IPS-NIHi11 (cell line): ENCODE results near the gene BAIAP2.

ENCODE experiments used
- DNase-seq: peaks from one replicate; pipeline ENCODE4 v3.0.0; 2012; ENCODE audit warnings: mixed read lengths, low spot score

Gene BAIAP2, protein sequence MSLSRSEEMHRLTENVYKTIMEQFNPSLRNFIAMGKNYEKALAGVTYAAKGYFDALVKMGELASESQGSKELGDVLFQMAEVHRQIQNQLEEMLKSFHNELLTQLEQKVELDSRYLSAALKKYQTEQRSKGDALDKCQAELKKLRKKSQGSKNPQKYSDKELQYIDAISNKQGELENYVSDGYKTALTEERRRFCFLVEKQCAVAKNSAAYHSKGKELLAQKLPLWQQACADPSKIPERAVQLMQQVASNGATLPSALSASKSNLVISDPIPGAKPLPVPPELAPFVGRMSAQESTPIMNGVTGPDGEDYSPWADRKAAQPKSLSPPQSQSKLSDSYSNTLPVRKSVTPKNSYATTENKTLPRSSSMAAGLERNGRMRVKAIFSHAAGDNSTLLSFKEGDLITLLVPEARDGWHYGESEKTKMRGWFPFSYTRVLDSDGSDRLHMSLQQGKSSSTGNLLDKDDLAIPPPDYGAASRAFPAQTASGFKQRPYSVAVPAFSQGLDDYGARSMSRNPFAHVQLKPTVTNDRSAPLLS

GRCh38 chr17:81034779-81035520 lies at the start of gene BAIAP2:
Gene BAIAP2 (plus strand): TSS chr17:81035151. CDS start chr17:81035255, 104 bp downstream.
- peak; percentile 99 for DNase-seq

- no peak for DNase-seq
Measured at GRCh38 chr17:80986046-80986445, 48.9 kb upstream of the BAIAP2 start.

- no peak for DNase-seq
Measured at GRCh38 chr17:80986816-80987475, 48.0 kb upstream of the BAIAP2 start.

DNA sequence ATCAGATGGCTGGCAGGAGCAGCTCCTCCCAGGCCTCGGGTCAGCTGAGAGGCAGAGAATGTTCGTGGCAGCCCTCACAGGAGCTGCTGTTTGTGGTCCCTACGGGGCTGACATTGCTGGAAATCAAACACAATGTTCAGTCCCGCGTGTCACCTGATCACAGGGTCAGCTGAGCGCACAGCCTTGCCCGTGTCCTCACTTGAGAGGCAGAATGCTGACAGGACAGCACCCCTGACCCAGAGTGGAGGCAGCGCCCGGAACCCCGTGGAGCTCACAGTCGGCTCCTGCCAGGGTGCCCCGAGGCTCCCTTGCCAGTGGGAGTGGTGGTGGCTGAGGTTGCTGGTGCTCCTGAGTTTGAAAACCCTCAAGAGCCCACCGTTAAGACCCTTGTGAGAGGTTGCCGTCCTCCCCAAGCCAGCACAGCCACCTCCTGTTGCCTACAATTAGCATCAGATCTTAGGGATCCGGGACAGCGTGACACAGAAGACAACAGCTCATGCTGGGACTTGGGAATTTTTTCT lies 47.0 kb upstream of the BAIAP2 start:
- DNase-seq = no peak

DNA sequence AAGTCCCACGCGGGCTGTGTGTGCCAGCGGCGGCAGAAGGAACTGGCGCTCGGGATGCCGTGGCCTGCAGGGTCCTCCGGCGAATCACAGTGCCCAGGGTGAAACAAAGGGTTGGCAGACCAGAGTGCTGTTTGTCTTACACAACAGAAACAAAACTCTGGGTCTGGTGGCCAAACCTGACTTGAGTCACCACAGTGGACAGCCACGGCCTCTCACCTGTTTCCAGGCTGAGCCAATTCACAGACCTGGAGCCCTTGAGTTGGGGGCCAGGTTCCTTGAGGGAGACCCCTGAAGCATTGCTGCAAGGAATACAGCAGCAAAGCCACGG lies 45.4 kb upstream of the BAIAP2 start:
- DNase-seq = no peak

DNA sequence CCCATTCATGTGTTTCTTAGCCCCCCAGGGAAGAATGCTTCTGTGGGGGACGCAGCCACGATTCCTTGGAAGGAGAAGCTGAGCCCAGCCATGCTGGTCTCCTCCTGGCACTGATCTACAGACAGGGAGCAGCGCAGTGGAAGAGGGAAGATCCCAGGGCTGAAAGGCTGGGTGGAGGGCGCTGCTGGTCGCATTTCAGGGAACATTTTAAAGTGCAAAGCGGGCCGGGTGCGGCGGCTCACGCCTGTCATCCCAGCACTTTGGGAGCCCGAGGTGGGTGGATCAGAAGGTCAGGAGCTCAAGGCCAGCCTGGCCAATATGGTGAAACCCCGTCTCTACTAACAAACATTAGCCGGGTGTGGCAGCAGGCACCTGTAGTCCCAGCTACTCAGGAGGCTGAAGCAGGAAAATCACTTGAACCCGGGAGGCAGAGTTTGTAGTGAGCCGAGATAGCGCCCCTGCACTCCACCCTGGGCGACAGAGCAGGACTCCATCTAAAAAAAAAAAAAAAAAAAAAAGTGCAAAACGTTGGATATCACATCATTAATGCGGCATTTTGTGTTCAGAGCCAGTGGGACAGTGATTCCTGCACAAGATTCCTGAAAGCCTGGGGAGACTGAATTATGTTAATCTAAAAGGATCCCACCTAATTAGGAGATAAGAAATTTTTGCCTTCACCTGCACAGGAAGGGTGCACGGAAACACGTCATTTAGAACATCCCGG lies 43.9 kb upstream of the BAIAP2 start:
- no peak for DNase-seq

DNA sequence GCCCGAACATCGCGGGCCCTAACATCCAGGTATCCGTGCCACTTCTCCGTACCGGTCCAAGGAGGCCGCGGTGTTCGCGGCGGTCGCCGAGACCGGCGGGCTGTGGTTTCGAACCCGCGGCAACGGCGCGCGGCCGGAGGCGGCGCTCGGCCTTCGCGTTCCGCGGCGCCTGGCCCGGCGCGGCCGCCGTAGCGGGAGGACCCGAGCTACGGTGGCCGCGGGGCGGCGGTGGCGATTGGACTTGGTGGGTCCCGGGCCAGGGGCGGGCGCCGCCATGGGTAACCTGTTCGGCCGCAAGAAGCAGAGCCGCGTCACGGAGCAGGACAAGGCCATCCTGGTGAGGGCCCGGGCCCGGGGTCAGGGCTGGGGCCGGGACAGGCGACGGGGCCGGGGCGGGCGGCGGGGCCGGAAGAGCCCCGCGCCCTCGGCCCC lies 43.3 kb upstream of the BAIAP2 start, which contains the start of gene CHMP6:
TSS of gene CHMP6 (plus strand) at position 197 of the 432 bp plus-strand sequence. CDS start at position 275, 78 bp downstream.
- peak; percentile 96 for DNase-seq

GRCh38 chr17:80992077-80992947 lies 42.6 kb upstream of the BAIAP2 start:
- DNase-seq = peak; percentile 73

GRCh38 chr17:80992948-80993624 lies 41.9 kb upstream of the BAIAP2 start:
- no peak for DNase-seq

DNA sequence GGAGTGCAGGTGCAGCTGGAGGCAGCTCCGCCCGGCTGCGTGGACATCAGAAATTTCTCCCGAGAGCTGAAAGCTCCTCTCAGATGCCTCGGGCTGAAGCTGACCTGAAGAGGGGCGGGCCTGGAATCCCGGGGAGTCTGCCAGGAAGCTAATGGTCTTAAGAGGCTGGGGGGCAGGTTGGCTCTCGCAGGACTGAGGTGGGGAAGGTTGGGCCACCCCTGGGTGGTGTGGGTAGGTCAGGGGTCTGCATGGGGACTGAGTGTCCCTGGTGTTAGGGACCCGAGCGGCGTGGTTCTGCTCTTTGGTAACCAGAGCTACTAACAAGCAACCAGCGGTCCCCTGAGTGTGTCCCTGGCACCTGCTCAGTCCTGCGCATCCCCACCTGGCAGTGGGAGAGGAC lies 39.8 kb upstream of the BAIAP2 start:
- DNase-seq = no peak

GRCh38 chr17:80996422-80997305 lies 38.3 kb upstream of the BAIAP2 start:
- DNase-seq = no peak

GRCh38 chr17:80997424-80998117 lies 37.4 kb upstream of the BAIAP2 start:
- no peak for DNase-seq

GRCh38 chr17:80998118-80998747 lies 36.7 kb upstream of the BAIAP2 start:
- no peak for DNase-seq

- DNase-seq = no peak
Measured at GRCh38 chr17:80998748-80999535, 36.0 kb upstream of the BAIAP2 start.

- no peak for DNase-seq
Measured at GRCh38 chr17:80999536-81000333, 35.2 kb upstream of the BAIAP2 start.

DNA sequence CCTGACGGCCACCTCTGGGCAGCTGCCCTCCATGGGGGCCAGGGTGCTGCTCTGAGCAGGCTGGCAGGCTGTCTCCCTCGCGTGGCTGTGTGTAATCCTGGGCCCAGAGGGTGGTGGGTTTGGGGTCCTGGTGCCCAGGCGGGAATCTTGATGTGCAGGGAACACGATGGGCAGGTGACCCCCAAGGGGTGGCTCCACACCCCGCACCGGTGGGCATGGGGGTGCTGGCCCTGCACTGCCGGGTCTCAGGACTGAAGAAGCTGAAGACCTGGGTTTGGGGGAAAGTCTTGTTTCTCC lies 34.7 kb upstream of the BAIAP2 start:
- DNase-seq = no peak
